Jurkat, Clone E6-1 (cell line): ENCODE results near the gene SUN3.
"Not testable (repeated sequence)": the region's sequence is repeated elsewhere in the genome, so short reads cannot be mapped to it uniquely, and the experiment has no call there.

Source experiments
- DNase-seq: peaks from one replicate; pipeline ENCODE4 v3.0.0-alpha.2; 2011; ENCODE audit warnings: low read depth, low spot score
- H3K4me3 ChIP-seq: 2 replicates; pipeline ENCODE4 v1.5.1; 2011; ENCODE audit warnings: mild to moderate bottlenecking, low read length, control low read depth, moderate library complexity

SUN3 gene

DNA sequence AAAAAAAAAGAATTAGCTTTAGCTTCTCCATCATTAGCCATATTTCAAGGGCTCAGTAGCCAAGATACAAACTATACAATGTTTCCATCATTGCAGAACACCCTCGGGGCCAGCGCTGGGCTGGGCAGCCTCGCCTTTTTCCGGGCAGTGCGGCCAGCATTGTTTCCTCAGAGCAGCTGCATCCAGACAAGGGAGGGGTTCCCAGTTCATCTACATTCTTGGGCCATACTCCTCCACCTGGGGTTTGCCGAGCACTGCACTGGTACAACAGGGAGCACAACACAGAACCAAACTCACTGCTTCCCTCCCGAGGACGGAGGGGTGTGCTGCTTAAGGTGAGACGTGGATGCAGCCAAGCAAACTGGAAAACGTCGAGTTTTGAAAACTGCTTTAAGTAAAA lies 78.2 kb downstream of the SUN3 start:
- no peak for DNase-seq
- no peak overlapping the region for H3K4me3 ChIP-seq

DNA sequence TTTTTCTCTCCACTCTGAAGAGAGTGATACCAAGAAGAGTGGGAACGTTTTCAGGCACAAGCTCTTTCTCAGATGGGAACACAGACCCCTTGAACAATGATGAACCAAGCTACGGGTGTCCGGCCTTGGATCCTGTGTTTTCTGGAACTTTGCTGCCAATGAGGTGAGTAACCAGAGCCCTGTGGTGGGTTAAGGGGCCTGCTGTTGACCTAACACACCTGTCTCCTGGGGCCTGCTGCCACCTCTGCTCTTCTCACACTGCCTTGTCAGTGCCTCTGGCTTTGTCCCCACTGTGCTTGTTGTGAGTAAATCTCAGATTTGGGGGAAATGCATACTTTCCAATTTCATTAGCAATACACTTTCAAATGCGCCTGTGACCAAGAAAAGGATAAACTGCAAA lies 79.2 kb downstream of the SUN3 start:
- H3K4me3 ChIP-seq: no peak overlapping the region
- DNase-seq: no peak

DNA sequence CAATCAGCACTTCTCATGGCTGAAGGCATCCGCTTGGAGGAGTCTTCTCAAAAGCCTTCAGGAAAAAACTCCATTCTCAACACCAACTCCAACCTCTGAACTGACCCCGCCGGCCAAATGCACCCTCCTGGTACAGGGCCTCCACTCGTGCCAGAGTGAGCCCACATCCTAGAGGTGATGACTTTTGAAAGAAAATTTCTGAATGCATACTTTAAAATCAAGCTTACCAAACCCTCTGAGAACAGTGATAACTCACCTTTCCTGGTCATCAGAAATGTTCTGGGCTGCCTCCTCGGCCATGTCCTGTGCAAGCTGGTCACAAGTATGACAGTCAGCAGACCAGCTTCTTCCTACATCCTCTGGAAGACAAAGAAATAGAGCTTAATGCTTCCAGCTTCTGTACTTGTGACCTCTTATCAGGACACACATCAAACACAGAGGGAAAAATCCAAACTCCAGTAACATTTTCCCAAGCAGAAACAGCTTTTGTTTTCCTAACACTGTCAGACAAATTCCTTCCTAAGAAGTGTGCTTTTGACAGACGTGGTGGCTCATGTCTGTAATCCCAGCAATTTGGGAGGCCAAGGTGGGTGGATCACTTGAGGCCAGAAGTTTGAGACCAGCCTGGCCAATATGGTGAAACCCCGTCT lies 80.6 kb downstream of the SUN3 start, which contains the start of gene PKD1L1:
PKD1L1 (minus strand) TSS at position 326 of the 650 bp plus-strand sequence; CDS start at position 300, 26 bp downstream.
- H3K4me3 ChIP-seq: no peak within 1 kb of the TSS
- DNase-seq: no peak

DNA sequence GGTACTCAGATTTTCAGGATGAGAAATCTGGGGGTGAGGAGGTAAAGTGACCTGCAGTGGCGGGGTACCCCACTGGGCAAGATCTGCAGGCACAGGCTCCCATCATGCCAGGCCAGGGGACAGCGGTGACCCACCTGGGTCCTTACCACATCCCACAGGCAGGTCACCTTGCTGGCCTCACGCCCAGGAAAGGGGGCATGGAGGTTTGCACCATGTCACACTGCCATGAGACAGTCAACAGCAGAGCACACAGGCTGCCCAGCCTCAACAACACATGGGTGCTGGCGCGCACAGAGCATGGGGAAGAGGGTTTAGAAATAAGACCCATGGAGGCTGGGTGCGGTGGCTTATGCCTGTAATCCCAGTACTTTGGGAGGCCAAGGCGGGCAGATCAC lies 81.6 kb downstream of the SUN3 start:
- H3K4me3 ChIP-seq: no peak overlapping the region
- no peak for DNase-seq

DNA sequence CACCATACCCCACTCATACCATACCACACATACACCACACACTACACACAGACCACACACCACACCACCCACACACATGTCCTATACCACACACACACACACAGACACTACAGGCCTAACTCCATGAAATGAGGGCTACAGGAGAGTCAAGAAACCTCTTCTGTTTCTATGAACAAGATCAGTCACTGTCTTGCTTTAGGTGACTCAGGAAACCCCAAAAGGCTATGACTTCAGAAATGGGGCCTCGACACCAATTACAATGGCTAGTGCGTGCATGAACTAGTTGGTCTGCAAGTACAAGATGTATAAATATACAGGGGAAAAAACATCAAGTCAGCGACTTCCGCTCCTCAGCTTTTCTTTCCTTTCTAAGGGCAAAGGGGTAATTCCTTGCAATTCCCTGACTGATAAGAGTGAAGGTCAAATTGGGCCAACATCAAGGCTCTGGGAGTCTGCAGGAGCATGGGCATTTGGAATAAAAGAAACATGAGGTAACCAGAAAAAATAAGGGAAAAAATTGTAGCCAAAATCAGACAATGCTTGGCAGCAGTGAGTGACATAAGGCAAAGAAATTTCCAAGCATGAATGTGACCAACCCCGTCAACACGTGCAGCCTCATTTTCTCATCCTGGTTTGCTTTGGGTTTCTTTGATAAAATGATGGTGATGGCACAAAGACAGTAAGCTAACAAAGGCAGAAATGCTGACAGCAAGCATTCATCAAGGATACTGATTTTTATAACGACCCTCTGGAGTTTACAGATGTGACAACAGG lies 82.1 kb downstream of the SUN3 start:
- no peak for DNase-seq
- no peak overlapping the region for H3K4me3 ChIP-seq

DNA sequence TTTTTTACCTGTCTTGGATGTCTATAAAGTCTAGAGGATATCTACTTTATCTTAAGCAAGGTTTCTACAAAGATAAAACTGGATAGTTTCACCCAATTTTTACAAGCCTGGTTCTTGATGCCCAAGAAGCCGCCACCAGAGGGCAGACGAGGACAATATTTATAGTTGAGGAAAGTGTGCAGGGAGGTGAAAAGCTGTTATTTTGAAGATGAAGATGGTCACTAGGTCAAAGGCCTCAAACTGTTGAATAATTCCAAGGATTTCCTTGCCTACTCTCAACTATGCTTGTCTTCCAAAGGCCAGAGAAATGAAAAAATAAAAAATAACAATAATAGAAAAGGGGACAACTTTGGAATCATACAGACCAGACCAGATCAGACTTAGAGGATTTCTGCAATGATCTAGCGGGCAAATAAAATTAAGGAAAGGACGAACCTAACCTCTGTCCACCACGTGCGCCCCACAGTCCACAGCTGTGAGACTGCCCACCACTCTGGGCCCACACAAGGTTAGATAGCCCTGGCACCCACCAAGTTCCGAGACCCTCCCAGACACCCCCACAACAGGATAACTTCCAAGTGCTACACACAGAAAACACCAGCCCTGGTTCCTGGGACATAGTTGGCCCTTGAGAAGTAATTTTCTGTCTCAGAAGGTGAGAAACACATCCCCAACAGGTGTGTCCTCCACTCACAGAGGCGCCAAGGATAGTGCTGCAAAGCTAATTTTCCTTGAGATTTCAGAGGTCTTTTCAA lies 83.5 kb downstream of the SUN3 start:
- no peak overlapping the region for H3K4me3 ChIP-seq
- peak; percentile 41 for DNase-seq

DNA sequence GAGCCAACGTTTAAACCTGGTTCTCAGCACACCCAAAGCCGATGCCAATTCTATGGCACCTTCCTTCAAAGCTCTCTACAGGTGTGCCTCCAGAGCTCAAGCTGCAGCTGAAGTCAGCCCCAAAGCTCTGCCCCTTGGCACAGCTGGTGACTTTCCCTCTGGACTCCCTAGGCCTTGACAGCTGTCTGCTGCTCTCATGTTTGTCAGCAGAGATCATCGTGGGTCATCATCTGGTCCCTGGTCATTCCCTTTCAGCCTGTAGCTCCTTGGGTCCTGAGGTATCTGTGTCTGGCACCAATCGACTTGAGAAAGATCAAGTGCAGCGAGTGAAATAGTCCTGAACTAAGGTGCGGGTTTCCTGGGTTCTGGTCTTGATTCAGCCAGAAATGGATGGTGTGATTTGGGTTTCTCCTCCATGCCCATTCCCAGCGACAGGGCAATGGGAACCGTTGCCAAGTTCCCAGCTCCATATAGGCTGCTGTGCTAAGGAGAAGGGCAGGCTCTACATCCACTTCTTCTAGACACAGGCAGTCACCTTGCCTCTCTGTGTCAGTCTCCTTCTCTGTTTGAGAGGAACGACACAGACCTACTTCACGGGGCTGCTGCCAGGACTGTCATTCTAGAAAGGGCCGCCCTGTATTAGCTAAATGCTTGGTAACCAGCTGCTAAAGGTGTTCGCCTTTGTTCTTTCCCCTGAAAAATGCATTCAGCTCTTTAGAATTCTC lies 84.2 kb downstream of the SUN3 start:
- DNase-seq: no peak

DNA sequence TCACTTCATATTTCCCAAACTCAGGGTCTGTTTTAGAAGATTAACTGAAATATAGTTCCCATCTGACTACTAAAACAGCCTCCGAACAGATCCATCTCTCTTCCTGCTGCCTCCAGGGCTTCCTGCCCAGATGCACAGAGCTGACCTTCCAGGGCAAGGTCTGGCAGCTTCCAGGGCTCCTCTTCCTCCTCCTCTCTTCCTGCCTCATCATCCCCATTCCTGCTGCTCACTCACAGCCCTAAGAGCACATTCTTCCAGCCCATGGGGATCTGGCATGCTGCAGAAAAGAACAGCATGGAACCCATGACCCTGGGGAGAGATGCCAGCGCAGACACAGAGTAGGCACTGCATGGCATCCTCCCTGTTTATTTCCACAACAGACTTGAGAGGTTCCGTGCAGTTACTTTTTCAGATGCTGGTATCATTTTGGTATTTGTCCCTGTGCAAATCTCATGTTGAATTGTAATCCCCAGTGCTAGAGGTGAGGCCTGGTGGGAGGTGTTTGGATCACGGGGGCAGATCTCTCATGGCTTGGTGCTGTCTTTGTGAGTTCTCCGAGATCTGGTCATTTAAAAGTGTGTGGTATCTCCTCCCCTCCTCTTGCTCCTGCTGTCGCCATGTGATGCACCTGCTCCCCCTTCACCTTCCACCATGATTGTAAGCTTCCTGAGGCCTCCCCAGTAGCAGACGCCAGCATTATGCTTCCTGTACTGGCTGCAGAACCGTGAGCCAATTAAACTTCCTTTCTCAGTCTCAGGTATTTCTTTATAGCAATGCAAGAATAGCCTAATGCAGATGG lies 85.0 kb downstream of the SUN3 start:
- DNase-seq: no peak
- no peak overlapping the region for H3K4me3 ChIP-seq

More for the DNA sequence above, 84.2 kb downstream of the SUN3 start:
- no peak overlapping the region for H3K4me3 ChIP-seq

DNA sequence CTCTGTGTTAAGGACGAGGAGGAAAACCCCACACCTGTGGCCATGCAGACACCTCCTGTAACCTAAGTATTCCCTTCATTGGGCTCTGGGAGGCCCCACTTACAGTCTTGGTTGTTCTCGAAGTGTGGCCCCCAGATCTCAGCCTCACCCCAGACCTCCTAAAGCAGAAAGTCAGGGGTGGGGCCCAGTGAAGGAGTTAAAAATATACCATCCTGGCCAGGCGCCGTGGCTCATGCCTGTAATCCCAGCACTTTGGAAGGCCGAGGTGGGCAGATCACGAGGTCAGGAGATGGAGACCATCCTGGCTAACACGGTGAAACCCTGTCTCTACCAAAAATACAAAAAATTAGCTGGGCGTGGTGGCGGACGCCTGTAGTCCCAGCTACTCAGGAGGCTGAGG lies 86.3 kb downstream of the SUN3 start:
- DNase-seq, H3K4me3 ChIP-seq: not testable (repeated sequence)

DNA sequence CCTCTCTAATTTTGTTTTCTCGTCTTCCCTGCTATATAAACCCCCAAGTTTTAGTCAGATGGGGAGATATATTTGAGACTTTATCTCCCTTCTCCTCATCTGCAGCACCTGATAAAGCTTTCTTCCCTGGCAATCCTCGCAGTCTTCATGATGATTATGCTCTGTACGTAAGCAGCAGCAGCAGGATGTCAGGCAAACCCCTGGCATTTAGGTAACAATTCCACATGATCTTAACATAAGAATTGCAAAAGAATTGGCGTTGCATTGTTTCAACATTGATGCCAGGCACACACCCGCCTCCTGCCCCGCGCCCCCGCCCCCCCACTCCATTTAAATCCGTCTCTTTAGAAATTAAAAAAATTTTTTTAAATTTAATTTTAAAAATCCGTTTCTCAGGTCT lies 86.8 kb downstream of the SUN3 start:
- H3K4me3 ChIP-seq: no peak overlapping the region
- no peak for DNase-seq

DNA sequence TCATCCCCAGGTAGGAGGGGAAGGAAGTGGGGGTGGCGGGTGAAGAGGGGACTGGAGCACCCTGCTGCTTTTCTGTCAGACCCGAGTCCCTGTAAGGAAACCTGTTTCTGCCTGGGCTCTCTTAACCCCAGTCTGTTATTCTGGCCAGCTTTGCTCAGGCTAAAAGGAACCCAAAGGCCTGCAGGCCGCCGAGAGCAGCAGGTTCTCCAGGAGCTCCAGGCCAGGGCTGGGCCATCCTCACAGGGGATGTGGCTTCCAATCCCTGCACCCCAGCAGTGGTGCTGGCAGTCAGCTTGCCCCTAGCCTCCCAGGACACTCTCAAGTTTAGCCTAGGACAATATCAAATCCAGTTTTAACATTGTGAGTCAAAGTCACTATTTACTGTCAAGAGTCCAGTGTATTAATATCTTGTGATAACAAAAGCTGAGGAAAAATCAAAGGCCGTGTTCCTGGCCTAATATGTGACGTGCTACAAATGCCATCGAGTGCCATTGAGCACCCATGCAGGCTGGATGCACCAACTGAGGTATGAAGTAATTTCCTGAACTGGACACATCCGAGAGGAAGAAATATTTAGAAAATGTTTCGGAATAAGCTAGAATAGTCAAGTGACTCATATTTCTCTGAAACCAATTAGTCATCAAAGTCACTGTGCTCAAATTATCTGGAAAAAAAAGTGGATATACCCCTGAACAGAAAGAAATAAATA lies 87.6 kb downstream of the SUN3 start:
- H3K4me3 ChIP-seq: no peak overlapping the region
- DNase-seq: no peak

DNA sequence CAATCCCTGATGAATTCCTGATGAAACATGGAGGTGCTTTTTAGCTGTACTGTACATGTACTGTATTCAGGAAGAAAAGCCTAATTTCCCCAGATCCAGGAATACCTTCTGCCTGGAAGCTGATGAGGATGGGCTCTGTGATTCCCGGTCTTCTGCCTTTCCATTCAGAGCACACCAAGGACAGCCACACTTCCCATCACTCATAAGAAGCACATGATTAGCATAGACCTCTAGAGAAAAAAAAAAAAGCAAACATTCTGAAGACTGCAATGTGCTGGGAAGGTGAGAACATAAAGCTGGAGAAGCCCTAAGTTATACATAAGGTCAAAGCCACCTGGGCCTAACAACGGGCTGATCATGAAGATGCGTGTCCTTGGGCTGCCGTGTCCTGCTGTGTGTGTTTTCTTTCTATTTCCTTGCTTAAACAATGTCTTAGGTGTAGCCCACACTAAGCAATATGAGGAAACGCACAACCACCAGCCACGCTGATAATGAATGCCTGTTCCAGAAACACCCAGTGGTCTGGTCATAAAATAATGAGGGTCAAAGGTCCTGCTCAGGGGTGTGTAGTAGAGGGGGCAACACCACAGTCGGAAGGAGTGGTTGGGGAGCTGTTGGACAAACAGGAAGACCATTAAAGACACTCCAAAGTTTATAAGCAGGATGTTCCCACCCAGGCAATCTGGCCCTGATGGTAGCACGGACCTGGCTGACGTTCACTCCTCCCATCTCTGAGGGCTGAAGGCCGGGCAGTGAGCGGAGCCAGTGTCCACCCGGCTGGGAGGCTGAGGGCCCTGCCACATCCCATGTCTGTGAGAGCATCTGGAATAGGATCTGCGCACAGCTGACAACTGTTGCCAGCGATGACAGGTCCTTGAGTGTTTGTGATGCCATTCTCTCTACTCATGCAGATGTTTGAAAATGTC lies 88.6 kb downstream of the SUN3 start:
- no peak for DNase-seq
- no peak overlapping the region for H3K4me3 ChIP-seq

DNA sequence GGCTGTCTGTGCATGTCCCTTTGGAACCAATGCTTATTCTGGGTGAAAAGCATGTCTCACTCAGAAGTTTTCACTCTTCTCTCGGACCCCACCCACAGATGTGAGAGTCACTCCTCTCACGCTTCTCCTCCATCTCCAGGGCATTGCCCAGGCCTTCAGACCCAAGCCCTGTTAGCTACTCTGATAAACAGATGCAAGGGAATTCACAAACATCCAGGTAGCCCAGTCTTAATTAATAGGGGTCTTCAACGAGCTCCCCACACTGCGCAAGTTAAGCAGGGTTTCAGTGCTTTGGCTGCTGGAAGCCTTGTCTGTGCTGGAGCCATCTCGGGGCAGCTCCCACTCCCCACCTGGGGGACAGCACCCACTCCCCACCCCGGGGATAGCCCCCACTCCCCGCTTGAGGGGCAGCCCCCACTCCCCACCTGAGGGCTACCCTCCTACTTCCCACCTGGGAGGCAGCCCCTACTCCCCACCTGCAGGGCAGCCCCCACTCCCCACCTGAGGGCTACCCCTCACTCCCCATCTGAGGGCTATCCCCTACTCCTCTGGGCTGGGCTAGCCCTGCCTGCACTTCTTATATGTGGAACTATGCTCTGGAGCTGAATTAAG lies 89.4 kb downstream of the SUN3 start:
- no peak for DNase-seq
- H3K4me3 ChIP-seq: no peak overlapping the region

DNA sequence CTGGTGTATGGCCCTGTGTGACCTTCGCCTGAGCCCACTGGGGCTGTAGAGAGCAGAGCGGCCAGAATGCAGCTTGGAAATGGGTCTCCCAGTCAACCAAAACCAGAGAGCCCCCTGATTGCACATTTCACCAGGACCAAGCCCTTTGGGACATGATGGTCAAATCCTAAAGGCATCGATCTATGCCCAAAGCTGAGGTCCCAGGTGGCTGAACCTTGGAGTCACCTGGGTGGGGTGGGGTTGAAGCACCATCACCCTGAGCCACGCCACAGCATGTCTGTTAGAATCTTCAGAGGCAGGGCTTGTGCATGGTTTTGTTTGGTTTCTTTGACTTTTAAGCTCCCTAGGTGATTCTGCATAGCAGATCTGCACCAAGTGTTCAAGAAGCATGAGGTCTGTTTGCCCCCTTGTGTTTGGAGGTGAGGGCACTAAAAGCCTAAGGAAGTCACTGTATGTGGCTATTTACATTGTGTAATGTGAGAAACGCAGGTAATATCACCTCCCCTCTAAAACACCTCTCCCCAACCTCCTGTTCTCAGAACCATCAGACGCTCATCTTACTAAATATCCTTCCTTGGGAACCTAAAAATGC lies 90.2 kb downstream of the SUN3 start:
- no peak overlapping the region for H3K4me3 ChIP-seq

DNA sequence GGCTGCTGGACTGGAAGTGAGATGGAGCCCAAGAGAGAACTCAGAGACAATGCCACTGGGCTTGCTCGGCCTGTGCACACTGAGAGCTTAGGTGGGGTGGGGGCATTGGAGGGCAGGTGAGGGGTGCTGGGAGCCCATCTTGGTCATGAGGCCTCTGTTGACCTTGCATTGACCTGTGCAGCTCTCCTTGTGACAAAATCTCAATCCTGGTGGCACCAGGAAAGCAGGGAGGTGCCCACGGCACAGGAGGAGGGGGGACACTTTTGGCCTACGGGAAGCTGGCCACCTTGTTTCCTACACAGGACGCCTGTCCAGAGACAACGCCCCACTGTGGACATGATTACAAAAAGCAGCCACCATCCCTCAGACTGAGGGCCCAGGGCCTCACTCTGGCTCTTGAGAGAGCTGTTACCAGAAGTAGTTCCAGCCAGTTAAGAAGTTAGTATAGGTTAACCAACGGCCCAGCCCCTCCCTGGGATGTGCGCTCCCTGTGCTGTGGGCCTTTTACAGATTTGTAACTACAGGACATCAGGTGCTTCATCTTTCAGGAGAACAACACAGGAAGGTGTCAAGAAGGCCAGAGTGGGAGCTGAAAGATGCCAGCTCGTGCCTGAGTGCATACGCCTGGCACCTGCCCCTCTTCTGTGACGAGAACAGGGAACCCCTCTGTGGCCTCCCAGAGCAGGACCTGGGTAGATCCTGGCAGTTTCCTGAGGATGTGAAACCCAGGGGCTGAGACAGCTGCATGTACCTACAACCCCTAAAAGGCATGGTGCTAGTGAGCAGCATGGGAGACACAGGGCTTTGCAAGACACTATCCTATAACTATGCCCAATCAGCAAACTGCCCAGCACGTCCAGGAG lies 91.0 kb downstream of the SUN3 start:
- no peak overlapping the region for H3K4me3 ChIP-seq
- DNase-seq: no peak

More for the DNA sequence above, 90.2 kb downstream of the SUN3 start:
- DNase-seq: no peak
